Activated T-cell treated with anti-CD3 and anti-CD28 coated beads for 1 hour (primary cell): ENCODE measurements around the gene ZNF546.
A peak's percentile ranks its signal among the peaks of the same experiment; 100 is the strongest.
"Not testable (repeated sequence)": the region's sequence is repeated elsewhere in the genome, so short reads cannot be mapped to it uniquely, and the experiment has no call there.

ENCODE experiments used
- DNase-seq: peaks from one replicate; pipeline ENCODE4 v3.0.0-alpha.2; 2020; ENCODE audit warnings: low read depth

ZNF546 gene

DNA sequence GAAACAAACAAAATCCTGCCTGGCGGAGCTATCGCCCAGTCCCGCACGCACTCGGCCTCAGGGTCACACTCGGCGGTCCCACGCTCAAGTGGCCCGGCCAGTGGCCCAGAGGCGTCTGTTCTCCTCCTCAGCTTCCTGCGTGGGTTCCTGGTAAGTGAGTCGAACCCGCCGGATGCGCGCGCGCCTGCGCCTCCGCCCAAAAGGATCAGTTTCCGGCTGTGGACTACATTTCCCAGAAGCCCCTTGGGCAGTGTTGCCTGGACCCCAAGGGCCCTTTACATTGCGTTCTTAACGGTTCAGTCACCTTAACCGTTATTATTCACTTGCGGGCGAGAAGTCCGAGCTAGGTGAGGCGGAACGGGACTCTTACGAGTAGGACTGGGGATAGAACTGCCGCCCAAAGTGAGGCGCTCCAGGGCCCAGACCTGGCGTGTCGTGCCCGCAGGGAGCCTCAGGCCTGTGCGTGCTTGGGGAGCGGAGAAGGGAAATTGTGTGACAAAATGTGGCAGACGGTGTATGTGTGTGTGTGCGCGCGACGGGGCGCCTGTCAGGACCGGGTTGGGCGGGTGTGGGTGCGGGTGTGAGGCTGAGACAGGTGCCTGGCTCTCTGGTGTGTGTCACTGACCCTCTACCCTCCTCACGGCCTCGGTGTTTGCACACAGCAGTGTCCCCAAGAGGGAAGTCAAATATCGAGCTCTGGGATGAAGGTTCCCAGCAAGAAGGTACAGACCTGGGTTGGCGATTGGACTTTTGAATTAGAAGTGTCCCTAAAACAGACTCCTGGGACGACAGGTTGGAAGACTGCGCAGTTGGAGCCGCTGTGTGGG lies at the start of gene ZNF546:
Gene ZNF546 (plus strand): TSS at position 250 of the 827 bp plus-strand sequence. CDS start 1,267 bp downstream, outside the sequence.
- peak; percentile 85 for DNase-seq

DNA sequence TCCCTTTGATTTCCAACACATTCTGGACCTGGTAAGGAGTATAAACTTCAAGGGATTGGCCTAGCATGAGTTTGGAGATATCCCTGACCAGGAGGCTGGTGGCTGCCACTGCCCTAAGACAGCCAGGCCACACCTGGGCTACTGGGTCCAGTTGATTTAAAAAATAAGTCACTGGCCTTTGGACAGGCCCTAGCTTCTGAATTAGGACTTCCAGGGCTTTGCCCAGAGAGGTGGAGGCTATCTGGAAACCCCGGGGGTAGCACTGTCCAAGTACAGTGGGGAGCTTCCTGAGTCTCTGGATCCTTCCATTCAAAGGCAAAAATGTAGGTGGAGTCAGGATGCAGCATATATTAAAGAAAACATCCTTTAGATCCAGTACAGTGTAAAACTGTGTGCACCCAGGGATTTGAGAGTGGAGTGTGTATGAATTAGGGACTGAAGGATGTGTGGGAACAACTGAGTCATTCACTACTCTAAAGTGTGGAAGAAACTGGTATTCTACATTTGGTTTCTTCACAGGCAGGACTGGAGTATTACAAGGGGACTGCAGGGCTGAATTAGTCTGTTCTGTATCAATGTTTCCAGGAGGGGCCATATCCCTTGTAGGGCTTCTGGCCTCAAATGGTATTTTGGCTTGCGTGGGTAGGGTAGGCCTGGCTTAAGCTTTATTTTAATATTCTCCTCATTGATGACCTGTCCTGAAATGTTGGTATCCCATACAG lies 47.7 kb upstream of the ZNF546 start:
- DNase-seq, result no peak

DNA sequence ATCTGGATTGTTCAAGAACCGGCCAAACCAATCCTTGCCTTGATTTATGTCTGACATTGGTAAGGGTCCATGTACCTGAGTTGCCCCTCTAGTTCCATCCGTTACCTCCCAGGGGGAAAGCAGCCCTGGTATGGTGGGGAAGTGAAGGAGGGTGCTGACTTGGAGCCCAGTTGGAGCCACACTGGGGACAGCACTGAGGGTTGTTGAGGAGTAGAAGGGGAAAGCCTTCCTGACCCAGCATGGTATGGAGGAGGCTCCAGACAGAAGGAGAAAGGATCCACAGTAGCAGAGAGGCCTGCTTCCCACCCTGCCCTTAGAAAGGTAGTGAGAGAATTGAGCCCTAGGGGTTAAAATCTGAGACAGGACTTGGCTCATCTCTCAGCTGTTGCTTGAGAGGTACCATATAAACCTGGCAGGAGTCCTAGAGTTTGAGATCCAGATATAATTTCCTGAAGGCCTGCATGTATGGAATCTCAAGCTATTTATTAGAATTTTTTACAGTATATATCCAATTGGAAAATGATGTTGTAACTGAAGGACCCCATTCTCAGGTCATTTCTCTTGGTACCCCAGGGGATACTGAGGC lies 45.7 kb upstream of the ZNF546 start:
- no peak for DNase-seq

DNA sequence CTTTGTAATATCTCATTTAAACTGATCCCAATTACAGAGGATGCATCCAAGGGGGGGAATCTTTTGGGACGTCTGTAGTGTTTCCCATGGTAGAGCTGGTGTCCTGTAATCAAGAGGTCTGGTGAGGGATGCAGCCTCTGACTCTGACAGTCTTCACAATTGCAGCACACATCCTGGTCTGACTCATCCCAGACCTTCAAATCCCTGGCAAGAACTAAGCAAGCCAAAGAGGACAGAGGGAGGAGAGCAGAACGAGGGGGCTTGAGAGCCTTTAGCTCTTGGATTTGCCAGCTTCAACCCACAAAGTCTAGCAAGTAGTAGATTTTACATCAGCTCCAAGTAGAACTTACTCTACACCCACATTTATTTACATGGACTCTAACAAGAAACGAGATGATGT lies 45.2 kb upstream of the ZNF546 start:
- DNase-seq, result no peak

DNA sequence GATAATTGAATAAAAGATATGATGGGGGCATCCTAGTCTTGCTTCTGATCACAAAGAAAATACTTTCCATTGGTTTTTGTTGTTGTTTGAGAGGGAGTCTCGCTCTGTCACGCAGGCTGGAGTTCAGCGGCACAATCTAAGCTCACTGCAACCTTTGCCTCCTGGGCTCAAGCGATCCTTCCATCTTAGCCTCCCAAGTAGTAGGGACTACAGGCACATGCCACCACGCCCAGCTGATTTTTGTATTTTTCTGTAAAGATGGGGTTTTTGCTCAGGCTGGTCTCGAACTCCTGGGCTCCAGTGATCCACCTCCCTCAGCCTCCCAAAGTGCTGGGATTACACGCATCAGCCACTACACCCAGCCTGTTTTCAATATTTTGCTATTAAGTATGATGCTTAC lies 42.9 kb upstream of the ZNF546 start:
- DNase-seq, result no peak

DNA sequence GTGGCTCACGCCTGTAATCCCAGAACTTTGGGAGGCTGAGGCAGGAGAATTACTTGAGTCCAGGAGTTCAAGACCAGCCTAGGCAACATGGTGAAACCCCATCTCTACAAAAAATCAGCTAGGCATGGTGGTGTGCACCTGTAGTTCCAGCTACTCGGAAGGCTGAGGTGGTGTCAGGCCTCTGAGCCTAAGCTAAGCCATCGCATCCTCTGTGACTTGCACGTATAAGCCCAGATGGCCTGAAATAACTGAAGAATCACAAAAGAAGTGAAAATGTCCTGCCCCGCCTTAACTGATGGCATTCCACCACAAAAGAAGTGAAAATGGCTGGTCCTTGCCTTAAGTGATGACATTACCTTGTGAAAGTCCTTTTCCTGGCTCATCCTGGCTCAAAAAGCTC lies 39.0 kb upstream of the ZNF546 start:
- not testable (repeated sequence) for DNase-seq

DNA sequence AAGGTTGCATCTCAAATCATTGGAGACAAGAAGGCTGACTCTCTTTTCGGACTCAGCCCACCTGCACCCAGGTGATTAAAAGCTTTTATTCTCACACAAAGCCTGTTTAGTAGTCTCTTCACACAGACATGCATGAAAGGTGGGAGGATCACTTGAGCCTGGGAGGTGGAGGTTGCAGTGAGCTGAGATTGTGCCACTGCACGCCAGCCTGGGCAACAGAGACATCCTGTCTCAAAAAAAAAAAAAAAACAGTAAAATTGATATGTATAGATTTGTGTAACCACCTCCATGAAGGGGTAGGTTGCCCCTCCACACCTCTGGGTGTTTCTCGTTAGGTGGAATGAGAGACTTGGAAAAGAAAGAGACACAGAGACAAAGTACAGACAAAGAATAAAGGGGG lies 37.9 kb upstream of the ZNF546 start:
- DNase-seq, result not testable (repeated sequence)

DNA sequence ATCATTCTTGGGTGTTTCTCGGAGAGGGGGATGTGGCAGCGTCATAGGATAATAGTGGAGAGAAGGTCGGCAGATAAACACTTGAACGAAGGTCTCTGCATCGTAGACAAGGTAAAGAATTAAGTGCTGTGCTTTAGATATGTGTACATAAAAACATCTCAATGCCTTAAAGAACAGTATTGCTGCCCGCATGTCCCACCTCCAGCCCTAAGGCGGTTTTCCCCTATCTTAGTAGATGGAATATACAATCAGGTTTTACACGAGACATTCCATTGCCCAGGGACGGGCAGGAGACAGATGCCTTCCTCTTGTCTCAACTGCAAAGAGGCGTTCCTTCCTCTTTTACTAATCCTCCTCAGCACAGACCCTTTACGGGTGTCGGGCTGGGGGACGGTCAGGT lies 37.5 kb upstream of the ZNF546 start:
- DNase-seq, result not testable (repeated sequence)

DNA sequence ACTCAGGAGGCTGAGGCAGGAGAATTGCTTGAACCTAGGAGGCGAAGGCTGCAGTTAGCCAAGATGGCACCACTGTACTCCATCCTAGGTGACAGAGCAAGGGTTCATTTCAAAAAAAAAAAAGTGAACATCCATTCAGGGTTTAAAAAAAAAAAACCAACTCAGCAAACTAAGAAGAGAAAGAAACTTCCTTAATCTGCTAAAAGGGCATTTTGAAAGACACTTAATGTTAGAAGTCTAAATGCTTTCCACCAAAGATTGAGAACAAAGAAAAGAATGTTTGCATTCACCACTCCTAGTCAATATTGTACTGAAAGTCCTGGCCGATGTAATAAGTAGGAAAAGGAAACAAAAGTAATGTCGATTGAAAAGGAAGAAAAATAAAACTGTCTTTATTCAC lies 33.0 kb upstream of the ZNF546 start:
- no peak for DNase-seq

DNA sequence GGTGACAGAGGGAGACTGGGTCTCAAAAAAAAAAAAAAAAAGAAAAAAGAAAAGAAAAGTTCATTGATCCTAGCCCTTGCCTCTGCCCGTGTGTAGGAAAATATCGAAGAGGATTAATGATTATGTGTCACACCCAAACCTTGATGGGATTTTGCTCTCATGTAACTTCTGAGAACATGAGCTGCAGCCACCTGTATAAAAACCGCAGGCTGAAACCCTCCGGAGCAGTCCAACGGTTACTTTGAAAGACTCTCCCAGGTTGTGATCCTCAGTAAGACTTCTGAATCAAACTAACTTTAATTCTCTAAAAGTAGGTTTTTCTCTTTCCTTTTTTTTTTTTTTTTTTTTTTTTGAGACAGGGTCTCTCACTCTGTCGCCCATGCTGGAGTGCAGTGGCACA lies 30.2 kb upstream of the ZNF546 start:
- no peak for DNase-seq

DNA sequence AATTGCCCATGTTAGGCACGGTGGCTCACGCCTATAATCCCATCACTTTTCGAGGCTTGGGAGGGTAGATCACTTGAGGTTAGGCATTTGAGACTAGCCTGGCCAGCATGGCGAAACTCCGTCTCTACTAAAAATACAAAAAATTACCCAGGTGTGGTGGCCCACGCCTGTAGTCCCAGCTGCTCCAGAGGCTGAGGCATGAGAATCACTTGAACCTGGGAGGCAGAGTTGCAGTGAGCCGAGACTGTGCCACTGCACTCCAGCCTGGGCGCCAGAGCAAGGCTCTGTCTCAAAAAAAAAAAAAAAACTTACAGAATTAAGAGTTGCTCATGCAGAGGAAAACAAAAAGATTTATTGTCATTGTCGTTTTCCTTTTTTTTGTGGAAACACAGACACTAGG lies 29.3 kb upstream of the ZNF546 start:
- DNase-seq, result no peak

DNA sequence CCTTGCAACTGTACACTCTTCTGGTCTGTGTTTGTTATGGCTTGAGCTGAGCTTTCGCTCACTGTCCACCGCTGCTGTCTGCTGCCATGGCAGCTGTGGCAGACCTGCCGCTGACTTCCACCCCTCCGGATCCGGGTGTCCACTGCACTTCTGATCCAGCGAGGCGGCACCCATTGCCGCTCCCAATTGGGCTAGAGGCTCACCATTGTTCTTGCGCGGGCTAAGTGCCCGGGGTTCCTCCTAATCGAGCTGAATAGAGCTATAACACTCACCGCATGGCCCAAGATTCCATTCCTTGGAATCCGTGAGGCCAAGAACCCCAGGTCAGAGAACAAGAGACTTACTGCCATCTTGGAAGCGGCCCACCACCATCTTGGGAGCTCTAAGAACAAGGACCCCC lies 28.1 kb upstream of the ZNF546 start:
- no peak for DNase-seq

DNA sequence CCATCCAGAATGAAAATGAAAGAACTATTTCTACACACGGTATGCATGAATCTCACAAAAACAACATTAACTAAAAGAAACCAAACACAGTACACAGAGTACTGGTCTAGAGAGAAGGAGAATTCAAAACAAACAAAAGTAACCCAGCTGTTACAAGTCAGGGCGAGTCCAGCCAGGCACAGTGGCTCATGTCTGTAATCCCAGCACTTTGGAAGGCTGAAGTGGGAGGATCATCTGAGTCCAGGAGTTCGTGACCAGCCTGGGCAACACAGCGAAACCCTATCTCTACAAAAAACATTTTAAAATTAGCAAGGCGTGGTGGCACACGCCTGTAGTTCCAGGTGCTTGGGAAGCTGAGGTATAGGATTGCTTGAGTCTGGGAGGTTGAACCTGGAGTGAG lies 27.6 kb upstream of the ZNF546 start:
- no peak for DNase-seq

DNA sequence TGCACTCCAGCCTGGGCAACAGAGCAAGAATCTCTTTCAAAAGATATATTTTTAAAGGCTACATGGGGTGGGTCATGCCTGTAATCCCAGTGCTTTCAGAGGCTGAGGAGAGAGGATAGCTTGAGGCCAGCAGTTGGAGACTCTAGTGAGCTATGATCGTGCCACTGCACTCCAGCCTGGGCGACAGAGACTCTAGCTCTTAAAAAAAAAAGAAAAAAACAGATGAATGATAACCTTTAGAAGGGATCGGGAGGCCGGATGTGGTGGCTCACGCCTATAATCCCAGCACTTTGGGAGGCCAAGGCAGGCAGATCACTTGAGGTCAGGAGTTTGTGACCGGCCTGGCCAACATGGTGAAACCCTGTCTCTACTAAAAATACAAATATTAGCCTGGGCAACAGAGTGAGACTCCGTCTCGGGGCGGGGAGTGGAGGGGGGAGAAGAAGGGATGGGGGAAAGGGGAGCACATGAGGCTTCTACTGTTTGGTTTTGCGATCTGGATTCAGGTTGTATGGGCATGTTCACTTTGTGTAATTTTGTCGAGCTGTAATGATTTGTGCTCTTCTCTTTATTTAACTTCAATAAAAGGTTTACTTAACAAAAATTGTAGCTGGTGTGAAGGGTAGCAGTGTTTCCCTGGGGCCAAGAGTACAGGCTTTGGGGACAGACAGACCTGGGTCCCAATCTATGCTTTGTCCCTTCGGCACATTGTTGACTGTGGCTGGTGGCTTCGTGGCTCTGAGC lies 27.0 kb upstream of the ZNF546 start:
- no peak for DNase-seq

DNA sequence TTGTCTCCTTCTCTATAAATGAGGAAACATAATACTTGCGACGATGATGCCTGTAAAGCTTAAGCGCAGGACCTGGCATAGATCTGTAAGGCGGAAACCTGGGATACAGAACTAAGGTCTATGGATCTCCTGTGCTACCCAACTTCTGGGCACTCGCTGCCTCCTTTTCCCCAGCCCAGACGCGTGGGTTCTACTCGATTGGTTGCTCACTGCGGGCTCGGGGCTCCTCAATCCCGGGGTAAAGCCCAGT lies 26.5 kb upstream of the ZNF546 start:
- DNase-seq, result no peak

DNA sequence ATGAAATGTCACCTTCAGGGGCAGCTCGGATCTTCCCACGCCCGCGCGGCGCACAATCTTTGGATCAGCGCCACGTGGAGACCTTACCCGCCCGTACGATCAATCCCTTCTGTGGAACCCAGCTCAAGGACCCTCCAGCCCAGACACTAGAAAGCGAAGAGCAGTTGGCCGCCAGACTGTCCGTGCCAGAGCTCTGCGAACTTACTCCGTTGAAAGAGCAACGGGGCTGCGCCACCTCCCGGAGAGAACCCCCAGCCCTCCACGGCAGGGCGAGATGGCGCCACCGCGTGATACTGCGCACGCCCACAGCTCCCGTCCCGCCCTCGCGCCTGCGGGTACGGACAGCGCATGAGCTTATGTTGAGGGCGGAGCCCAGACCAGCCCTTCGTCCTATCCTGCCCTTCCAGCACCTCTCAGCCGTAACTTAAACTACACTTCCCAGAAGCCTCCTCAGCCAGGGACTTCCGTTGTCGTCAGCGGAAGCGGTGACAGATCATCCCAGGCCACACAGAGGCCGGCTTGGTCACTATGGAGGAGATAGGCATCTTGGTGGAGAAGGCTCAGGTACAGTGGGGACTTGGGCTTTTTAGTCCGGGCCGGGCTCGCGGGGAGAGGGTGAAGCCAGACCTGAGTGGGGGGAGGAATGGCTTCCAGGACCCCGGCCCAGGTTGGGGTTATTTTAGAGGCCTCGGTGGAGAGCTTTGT lies 26.0 kb upstream of the ZNF546 start, which contains the start of gene PSMC4:
Gene PSMC4 (plus strand): TSS at position 491 of the 705 bp plus-strand sequence. CDS start 38 bp downstream, at position 529.
- peak; percentile 96 for DNase-seq

DNA sequence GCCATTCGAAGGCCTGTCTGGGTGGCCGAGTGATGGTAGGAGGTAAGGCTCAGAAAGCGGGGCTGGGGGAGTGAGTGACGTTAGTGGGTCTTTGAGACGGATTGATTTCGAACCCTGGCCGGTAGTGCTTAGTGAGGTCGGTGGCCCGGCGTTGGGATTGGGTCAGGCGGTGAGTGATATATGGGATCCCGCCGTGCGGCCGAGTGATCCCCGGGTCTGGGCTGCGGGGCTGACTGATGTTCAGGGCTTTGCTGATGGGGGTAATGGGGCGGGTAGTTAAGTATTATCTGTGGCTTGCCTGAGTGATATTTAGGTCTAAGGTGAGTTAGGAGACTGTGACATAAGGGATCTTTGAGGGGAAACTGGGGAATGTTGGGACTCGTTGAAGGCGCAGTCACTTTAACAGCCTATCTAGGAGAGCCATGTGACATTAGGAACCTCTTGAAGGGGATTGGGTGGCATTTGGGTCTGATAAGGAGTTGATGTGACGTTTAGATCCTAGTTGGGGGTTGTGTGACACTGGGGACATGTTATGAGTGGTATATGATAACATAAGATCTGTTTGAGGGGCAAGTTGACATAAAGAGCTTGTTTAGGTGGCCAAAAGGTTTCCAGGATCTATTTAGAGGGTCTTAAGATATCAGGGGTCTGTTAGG lies 25.4 kb upstream of the ZNF546 start:
- DNase-seq, result no peak

DNA sequence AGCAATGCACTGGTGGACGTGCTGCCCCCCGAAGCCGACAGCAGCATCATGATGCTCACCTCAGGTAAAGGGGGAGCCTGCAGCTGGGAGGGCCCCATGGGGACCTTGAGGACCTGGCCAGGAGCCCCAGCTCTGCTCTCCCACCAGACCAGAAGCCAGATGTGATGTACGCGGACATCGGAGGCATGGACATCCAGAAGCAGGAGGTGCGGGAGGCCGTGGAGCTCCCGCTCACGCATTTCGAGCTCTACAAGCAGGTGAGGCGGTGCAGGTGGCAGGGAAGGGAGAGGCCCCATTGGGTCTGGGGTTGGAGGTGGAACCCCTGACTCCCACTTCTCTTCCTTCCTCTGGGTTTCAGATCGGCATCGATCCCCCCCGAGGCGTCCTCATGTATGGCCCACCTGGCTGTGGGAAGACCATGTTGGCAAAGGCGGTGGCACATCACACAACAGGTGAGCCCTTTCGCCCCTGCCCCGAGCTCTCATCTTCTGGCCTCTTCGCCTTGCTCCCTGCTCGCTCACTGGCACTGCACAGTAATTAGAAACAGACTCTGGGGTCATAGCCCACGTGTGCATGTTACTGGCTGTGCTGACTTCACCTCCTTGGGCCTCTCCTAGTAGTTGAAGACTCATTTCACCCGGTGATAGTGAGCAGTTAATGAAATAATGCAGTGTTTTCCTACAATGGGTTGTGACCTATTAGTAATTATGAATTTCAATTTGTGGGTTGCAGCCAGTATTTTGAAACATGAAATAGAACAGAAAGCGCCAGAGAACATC lies 22.3 kb upstream of the ZNF546 start:
- DNase-seq, result no peak

DNA sequence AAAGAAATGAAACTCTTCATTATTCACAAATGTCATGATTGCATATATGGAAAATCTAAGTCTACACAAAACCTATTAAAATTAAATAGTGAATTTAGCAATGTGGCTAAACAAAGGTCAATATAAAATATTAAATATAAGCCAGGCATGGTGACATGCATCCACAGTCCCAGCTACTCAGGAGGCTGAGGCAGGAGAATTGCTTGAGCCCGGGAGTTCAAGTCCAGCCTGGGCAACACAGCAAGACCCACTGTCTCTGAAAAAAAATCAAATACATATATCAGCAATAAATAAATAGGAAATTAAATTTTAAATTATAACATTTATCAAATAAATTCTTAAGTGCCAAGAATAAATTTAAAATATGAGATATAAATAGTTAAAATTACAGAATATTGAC lies 14.0 kb upstream of the ZNF546 start:
- DNase-seq, result no peak

DNA sequence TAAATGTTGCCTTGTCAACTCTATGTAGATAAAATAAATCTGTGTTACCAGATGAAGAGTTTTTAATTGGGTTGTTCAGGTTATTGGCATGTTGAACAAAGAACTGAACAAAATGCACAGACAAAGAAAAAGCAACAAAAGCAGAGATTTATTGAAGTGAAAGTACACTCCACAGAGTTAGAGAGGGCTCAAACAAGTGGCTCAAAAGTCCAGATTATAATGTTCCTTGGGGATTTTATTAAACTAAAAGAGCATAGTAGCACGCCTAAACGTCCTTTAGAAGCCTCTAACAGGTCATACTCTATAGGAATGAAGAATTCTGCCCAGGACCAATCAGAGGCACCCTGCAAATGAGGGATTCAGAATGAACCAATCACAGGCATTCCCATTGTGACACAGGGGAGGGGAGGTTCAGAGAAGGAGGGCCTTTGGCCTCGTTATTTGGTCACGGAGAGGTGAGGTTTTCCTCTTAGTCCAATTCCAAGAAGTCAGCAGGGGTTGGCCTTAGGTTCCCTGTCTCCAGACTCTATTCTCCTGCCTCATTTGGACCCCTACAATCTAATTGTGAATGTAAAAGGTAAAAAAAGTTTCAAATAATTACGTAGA lies 13.1 kb upstream of the ZNF546 start:
- DNase-seq, result no peak
